Testis (tissue), 3 donors: Measurements from ENCODE around the gene ACSBG1. TPM values are rescaled to one million over a fixed set of nuclear protein-coding genes. Genes with fewer than 3 reads are reported as not detected.

Source experiments
- DNase-seq: peaks from one replicate; pipeline ENCODE4 v3.0.0-alpha.2; 2019
- H3K27ac ChIP-seq, 2 donors: fragments of 200-600 bp; sonication (generic); one replicate each; pipeline ENCODE4 v1.5.1; 2019
- H3K27me3 ChIP-seq: fragments of 200-600 bp; sonication (generic); one replicate; pipeline ENCODE4 v1.5.1; 2019
- H3K36me3 ChIP-seq: fragments of 200-600 bp; sonication (generic); one replicate; pipeline ENCODE4 v1.5.1; 2017; ENCODE audit warnings: low read depth; ENCODE audit errors: missing control alignments
- H3K4me1 ChIP-seq: fragments of 200-600 bp; sonication (generic); one replicate; pipeline ENCODE4 v1.5.1; 2019
- H3K4me3 ChIP-seq, 2 donors: fragments of 200-600 bp; sonication (generic); one replicate each; pipeline ENCODE4 v1.5.1; 2017 to 2019
- H3K9me3 ChIP-seq: fragments of 200-600 bp; sonication (generic); one replicate; pipeline ENCODE4 v1.5.1; 2017
- POLR2A ChIP-seq: fragments of 450-650 bp; IDR thresholded peaks from one replicate; pipeline ENCODE4 v1.6.1; 2017; ENCODE audit warnings: antibody characterized with exemption, mild to moderate bottlenecking, moderate library complexity
- WGBS, 2 donors: methylation state at CpG; one replicate each; pipeline ENCODE4 v1.1.5; 2018; 5-methylcytosine and 5-hydroxymethylcytosine counted together
- intact Hi-C: fragments of 100-400 bp; cut with DNase I; formaldehyde crosslinking; loops from one replicate; pipeline ENCODE4 v1.15.1; 2023; ENCODE audit warnings: low total_unique reads
- polyA plus RNA-seq: library from polyadenylated mRNA; stranded (reverse); fragments of 350-450 nt; fragmentation: Illumina TruSeq; extraction: RNeasy Lipid Tissue Mini Kit (QIAGEN cat#74804); gene quantifications from one replicate; pipeline ENCODE4 v1.2.3, GENCODE V29; 2014; ENCODE audit warnings: low read depth, low replicate concordance; ENCODE audit not compliant: insufficient read depth
- total RNA-seq, 2 donors: library from RNA; depleted of rRNA; stranded (reverse); fragments of >200 nt; gene quantifications; one replicate each; pipeline ENCODE4 v1.2.3, GENCODE V29; 2016
- TF ChIP-seq, protein P1 (sequence below), 3 experiments: fragments of 450-650 bp in 2 of 3; fragments of 200-600 bp in 1 of 3; sonication (generic) in 1 of 3; IDR thresholded peaks; one replicate each; pipeline ENCODE4 v1.5.1; 2016 to 2019; ENCODE audit warnings: antibody characterized with exemption in 3 of 3, mild to moderate bottlenecking in 2 of 3, moderate library complexity in 1 of 3

ACSBG1 gene
- total and polyA plus RNA-seq, 3 donors from 2014 or later = 12.2 to 25.2 (median 14.8) TPM

DNA sequence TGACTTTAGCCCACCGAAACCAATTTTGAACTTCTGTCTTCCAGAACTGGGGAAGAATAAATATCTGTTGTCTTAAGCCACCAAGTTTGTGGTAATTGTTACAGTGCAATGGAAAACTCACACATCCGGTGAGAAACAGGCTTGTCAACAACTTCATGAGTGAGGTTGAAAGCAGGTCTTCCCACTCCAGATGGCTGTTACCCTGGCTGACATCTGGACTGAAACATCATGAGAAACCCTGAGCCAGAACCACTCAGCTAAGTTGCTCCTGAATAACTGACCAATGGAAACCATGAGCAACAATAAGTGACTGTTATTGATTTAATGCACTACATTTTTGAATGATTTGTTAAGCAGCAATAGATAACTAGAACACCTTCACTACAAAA is 10.3 kb downstream of the ACSBG1 start:
- Histone ChIP-seq H3K27me3 (no peaks in the 10 kb centered on the region), H3K9me3 (no peaks in the 10 kb centered on the region), H3K4me3 (no peak overlapping the region), H3K36me3 (no peaks in the 10 kb centered on the region), H3K4me1 (peaks cover 12% of the 10 kb centered on the region), H3K27ac (no peak overlapping the region)
- no peak for TF ChIP-seq POLR2A
- TF ChIP-seq, protein P1, sequence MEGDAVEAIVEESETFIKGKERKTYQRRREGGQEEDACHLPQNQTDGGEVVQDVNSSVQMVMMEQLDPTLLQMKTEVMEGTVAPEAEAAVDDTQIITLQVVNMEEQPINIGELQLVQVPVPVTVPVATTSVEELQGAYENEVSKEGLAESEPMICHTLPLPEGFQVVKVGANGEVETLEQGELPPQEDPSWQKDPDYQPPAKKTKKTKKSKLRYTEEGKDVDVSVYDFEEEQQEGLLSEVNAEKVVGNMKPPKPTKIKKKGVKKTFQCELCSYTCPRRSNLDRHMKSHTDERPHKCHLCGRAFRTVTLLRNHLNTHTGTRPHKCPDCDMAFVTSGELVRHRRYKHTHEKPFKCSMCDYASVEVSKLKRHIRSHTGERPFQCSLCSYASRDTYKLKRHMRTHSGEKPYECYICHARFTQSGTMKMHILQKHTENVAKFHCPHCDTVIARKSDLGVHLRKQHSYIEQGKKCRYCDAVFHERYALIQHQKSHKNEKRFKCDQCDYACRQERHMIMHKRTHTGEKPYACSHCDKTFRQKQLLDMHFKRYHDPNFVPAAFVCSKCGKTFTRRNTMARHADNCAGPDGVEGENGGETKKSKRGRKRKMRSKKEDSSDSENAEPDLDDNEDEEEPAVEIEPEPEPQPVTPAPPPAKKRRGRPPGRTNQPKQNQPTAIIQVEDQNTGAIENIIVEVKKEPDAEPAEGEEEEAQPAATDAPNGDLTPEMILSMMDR (IDR thresholded peaks at IDR 0.05) = no peak
- intact Hi-C loops = no loop called here
- 85 to 93% methylated on average over 2 of the region's 2 CpGs for WGBS, 2 donors
- DNase-seq = no peak

GRCh38 chr15:78223396-78224022 is 10.9 kb downstream of the ACSBG1 start:
- no peak for DNase-seq
- H3K4me1 ChIP-seq = peaks cover 12% of the 10 kb centered on the region
- 69 to 78% methylated on average over 4 of the region's 4 CpGs for WGBS, 2 donors
- no peak overlapping the region for H3K4me3 ChIP-seq
- no peaks in the 10 kb centered on the region for H3K9me3 ChIP-seq
- H3K36me3 ChIP-seq = no peaks in the 10 kb centered on the region
- TF ChIP-seq POLR2A = no peak
- TF ChIP-seq, protein P1 (IDR thresholded peaks at IDR 0.05) = no peak
- intact Hi-C loops = no loop called here
- H3K27me3 ChIP-seq = no peaks in the 10 kb centered on the region
- H3K27ac ChIP-seq = no peak overlapping the region

DNA sequence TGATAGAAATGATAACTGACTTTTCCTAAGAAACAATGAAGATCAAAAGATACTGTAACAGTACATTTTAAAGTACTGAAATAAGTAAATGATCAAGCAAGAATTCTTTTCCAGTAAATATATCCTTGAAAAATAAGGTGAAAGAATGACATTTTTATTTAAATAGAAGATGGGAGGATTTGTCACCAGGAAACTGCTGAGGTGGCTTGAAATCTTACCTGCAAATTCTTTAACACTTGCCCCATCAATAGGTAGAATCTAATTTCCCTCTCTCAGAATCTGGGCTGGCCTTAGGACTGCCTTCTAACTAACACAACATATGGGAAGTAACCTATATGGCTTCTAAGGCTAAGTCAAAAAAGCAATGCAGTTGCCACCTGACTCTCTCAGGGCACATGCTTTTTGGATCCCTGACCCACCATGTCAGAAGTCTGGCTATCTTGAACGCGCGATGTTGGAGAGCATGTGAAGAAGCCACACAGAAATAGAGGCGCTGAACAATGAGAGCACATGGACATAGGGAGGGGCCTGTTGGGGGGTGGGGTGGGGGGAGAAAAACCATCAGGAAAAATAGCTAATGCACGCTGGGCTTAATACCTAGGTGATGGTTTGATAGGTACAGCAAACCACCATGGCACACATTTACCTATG is 11.5 kb downstream of the ACSBG1 start:
- Histone ChIP-seq H3K36me3 (no peaks in the 10 kb centered on the region), H3K27ac (no peak overlapping the region), H3K9me3 (no peaks in the 10 kb centered on the region), H3K4me1 (peaks cover 12% of the 10 kb centered on the region), H3K27me3 (no peaks in the 10 kb centered on the region), H3K4me3 (no peak overlapping the region)
- TF ChIP-seq, protein P1 (IDR thresholded peaks at IDR 0.05) = no peak
- TF ChIP-seq POLR2A = no peak
- intact Hi-C loops = no loop called here
- DNase-seq = no peak
- 87 to 98% methylated on average over 5 of the region's 5 CpGs for WGBS, 2 donors

- intact Hi-C loops = no loop called here
- H3K27me3 ChIP-seq = no peaks in the 10 kb centered on the region
- peak overlapping the region; percentile 33 to 40 for H3K27ac ChIP-seq
- WGBS, 2 donors = 33% methylated on average over 1 of the region's 1 CpG
- H3K4me1 ChIP-seq = peaks cover 22% of the 10 kb centered on the region
- H3K4me3 ChIP-seq = no peak overlapping the region
- H3K36me3 ChIP-seq = no peaks in the 10 kb centered on the region
- DNase-seq = no peak
- TF ChIP-seq, protein P1 (IDR thresholded peaks at IDR 0.05) = no peak
- no peak for TF ChIP-seq POLR2A
- no peaks in the 10 kb centered on the region for H3K9me3 ChIP-seq
Observed at GRCh38 chr15:78220713-78221112, 13.7 kb downstream of the ACSBG1 start.
